WTC11 (cell line): ENCODE data around the gene FRK. TPM values are rescaled to one million over a fixed set of nuclear protein-coding genes. Genes with fewer than 3 reads are reported as not detected.
"Not testable (repeated sequence)": the region's sequence is repeated elsewhere in the genome, so short reads cannot be mapped to it uniquely, and the experiment has no call there.

Experiments used
- ATAC-seq: fragments of 200-7000 bp; cut with Tn5 transposase; 2 replicates; pipeline ENCODE4 v1.10.0; 2021; ENCODE audit warnings: mild to moderate bottlenecking, moderate library complexity
- CTCF ChIA-PET: fragments of 300-600 bp; sonication (Branson Sonifier 250); formaldehyde crosslinking; loops from one replicate; lab custom pipeline; 2021; ENCODE audit warnings: antibody characterized with exemption; lab: Charles Lee
- POLR2A ChIA-PET: fragments of 350-600 bp; sonication (Branson Sonifier 250); formaldehyde crosslinking; loops from one replicate; lab custom pipeline; 2021; ENCODE audit warnings: antibody characterized with exemption; lab: Charles Lee
- DNase-seq: peaks from one replicate; pipeline ENCODE4 v3.0.0; 2021; ENCODE audit warnings: low spot score
- H3K27ac Mint-ChIP-seq: 2 replicates; pipeline ENCODE4 v1.8.0; 2021; ENCODE audit warnings: mixed read lengths
- H3K27me3 Mint-ChIP-seq: 2 replicates; pipeline ENCODE4 v1.8.0; 2021; ENCODE audit warnings: low read depth, mild to moderate bottlenecking, moderate library complexity, mixed read lengths
- H3K36me3 Mint-ChIP-seq: 2 replicates; pipeline ENCODE4 v1.8.0; 2021; ENCODE audit warnings: mixed read lengths
- H3K4me1 Mint-ChIP-seq: 2 replicates; pipeline ENCODE4 v1.8.0; 2022; ENCODE audit warnings: mixed read lengths
- H3K4me3 Mint-ChIP-seq: 2 replicates; pipeline ENCODE4 v1.8.0; 2021; ENCODE audit warnings: mild to moderate bottlenecking, moderate library complexity, mixed read lengths
- H3K9me3 Mint-ChIP-seq: 2 replicates; pipeline ENCODE4 v1.8.0; 2021; ENCODE audit warnings: mixed read lengths
- CDX4 ChIP-seq: fragments of 250-450 bp; sonication (Bioruptor Pico); IDR thresholded peaks from 2 replicates; pipeline ENCODE4 v1.9.0; 2021; ENCODE audit warnings: moderate library complexity, mild to moderate bottlenecking, inconsistent platforms, borderline replicate concordance
- ELF4 ChIP-seq: sonication (generic); formaldehyde crosslinking; IDR thresholded peaks from 2 replicates; pipeline ENCODE4 v1.8.1; 2022; ENCODE audit warnings: low read depth, mild to moderate bottlenecking, moderate library complexity, missing genetic modification reagents
- ESRRA ChIP-seq: sonication (generic); formaldehyde crosslinking; IDR thresholded peaks from 2 replicates; pipeline ENCODE4 v1.8.1; 2022; ENCODE audit warnings: mild to moderate bottlenecking, missing genetic modification reagents, borderline replicate concordance
- FOXP1 ChIP-seq: sonication (generic); formaldehyde crosslinking; IDR thresholded peaks from 2 replicates; pipeline ENCODE4 v1.8.0; 2022; ENCODE audit warnings: missing genetic modification reagents, mild to moderate bottlenecking, moderate library complexity, borderline replicate concordance
- HMGA2 ChIP-seq: fragments of 250-450 bp; sonication (Bioruptor Pico); IDR thresholded peaks from 2 replicates; pipeline ENCODE4 v1.4.0; 2021; ENCODE audit warnings: mild to moderate bottlenecking, moderate library complexity
- NR1H2 ChIP-seq: sonication (generic); formaldehyde crosslinking; IDR thresholded peaks from 2 replicates; pipeline ENCODE4 v1.9.0; 2021; ENCODE audit warnings: mild to moderate bottlenecking, moderate library complexity, missing genetic modification reagents
- RELA ChIP-seq: sonication (generic); formaldehyde crosslinking; IDR thresholded peaks from 2 replicates; pipeline ENCODE4 v1.8.1; 2022; ENCODE audit warnings: missing genetic modification reagents, mild to moderate bottlenecking, borderline replicate concordance
- SMAD3 ChIP-seq: sonication (generic); formaldehyde crosslinking; IDR thresholded peaks from 2 replicates; pipeline ENCODE4 v1.8.0; 2022; ENCODE audit warnings: missing genetic modification reagents, mild to moderate bottlenecking, borderline replicate concordance
- SP1 ChIP-seq: sonication (generic); formaldehyde crosslinking; conservative IDR thresholded peaks from 2 replicates; pipeline ENCODE4 v1.8.1; 2022; ENCODE audit warnings: missing genetic modification reagents
- TEAD1 ChIP-seq: sonication (generic); formaldehyde crosslinking; IDR thresholded peaks from 2 replicates; pipeline ENCODE4 v1.8.0; 2022; ENCODE audit warnings: mild to moderate bottlenecking, missing genetic modification reagents
- ZNF138 ChIP-seq: sonication (generic); formaldehyde crosslinking; conservative IDR thresholded peaks from 2 replicates; pipeline ENCODE4 v1.8.1; 2022; ENCODE audit warnings: mild to moderate bottlenecking, moderate library complexity, missing genetic modification reagents
- ZNF317 ChIP-seq: sonication (generic); formaldehyde crosslinking; IDR thresholded peaks from 2 replicates; pipeline ENCODE4 v1.8.1; 2023; ENCODE audit warnings: low read depth, mild to moderate bottlenecking, moderate library complexity, missing genetic modification reagents, borderline replicate concordance
- ZNF396 ChIP-seq: fragments of 250-450 bp; sonication (Bioruptor Pico); IDR thresholded peaks from 2 replicates; pipeline ENCODE4 v1.8.0; 2021; ENCODE audit warnings: mild to moderate bottlenecking, moderate library complexity, borderline replicate concordance
- ZNF425 ChIP-seq: fragments of 250-450 bp; sonication (Bioruptor Pico); conservative IDR thresholded peaks from 2 replicates; pipeline ENCODE4 v1.9.0; 2021; ENCODE audit warnings: mild to moderate bottlenecking
- ZNF512 ChIP-seq: sonication (generic); formaldehyde crosslinking; IDR thresholded peaks from 2 replicates; pipeline ENCODE4 v1.8.1; 2022; ENCODE audit warnings: missing genetic modification reagents, borderline replicate concordance
- total RNA-seq: library from RNA; stranded (reverse); gene quantifications from 3 replicates; pipeline ENCODE4 v1.2.3, GENCODE V29; 2021
- TF ChIP-seq, protein P1 (sequence below): sonication (generic); formaldehyde crosslinking; IDR thresholded peaks from 2 replicates; pipeline ENCODE4 v1.8.1; 2023; ENCODE audit warnings: mild to moderate bottlenecking, moderate library complexity, missing genetic modification reagents
- TF ChIP-seq, protein P2 (sequence below): sonication (generic); formaldehyde crosslinking; IDR thresholded peaks from 2 replicates; pipeline ENCODE4 v1.8.0; 2022; ENCODE audit warnings: mild to moderate bottlenecking, missing genetic modification reagents

FRK gene
- total RNA-seq, 1 experiment from 2014 or later: 0.13 TPM

GRCh38 chr6:116047173-116047933, 13.3 kb downstream of the FRK start (continued):
- TF ChIP-seq ZNF512 (CRISPR knock-in tag): no peak
- no peak for TF ChIP-seq HMGA2 (CRISPR knock-in tag)
- TF ChIP-seq ZNF138 (CRISPR knock-in tag): no peak

DNA sequence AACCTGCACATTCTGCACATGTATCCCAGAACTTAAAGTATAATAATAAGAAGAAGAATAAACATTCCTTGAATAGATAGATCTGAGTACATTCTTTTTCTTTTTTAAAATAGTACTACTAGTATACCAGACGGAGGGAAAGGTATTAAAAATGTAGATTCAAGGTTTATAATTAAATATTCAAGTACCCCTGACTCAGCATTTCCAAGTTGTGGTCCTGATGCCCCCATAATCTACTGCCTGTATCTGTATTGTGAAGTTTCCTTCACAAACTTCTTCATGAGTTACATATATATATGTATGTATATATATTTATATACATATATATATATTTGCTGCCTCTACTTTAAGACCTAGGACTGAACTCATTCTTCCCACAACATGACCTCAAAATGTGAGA, 14.0 kb downstream of the FRK start:
- ChIA-PET CTCF (no interaction called here), POLR2A (no interaction called here)
- H3K27ac Mint-ChIP-seq: no peak overlapping the region
- DNase-seq (no peak), ATAC-seq (no peak)
- TF ChIP-seq CDX4 (no peak), SMAD3 (CRISPR knock-in tag) (no peak), RELA (no peak), ZNF512 (CRISPR knock-in tag) (no peak), SP1 (no peak), ESRRA (CRISPR knock-in tag) (no peak), NR1H2 (CRISPR knock-in tag) (no peak), ZNF396 (CRISPR knock-in tag) (no peak), ZNF317 (CRISPR knock-in tag) (no peak), FOXP1 (CRISPR knock-in tag) (no peak), ELF4 (CRISPR knock-in tag) (no peak), ZNF425 (CRISPR knock-in tag) (no peak), TEAD1 (CRISPR knock-in tag) (no peak)
- TF ChIP-seq, protein P1, sequence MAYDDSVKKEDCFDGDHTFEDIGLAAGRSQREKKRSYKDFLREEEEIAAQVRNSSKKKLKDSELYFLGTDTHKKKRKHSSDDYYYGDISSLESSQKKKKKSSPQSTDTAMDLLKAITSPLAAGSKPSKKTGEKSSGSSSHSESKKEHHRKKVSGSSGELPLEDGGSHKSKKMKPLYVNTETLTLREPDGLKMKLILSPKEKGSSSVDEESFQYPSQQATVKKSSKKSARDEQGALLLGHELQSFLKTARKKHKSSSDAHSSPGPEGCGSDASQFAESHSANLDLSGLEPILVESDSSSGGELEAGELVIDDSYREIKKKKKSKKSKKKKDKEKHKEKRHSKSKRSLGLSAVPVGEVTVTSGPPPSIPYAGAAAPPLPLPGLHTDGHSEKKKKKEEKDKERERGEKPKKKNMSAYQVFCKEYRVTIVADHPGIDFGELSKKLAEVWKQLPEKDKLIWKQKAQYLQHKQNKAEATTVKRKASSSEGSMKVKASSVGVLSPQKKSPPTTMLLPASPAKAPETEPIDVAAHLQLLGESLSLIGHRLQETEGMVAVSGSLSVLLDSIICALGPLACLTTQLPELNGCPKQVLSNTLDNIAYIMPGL (CRISPR knock-in tag): no peak
- TF ChIP-seq, protein P2, sequence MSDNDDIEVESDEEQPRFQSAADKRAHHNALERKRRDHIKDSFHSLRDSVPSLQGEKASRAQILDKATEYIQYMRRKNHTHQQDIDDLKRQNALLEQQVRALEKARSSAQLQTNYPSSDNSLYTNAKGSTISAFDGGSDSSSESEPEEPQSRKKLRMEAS (CRISPR knock-in tag): no peak
- no peaks in the 10 kb centered on the region for H3K36me3 Mint-ChIP-seq
- peaks cover 3% of the 10 kb centered on the region for H3K4me1 Mint-ChIP-seq
- H3K4me3 Mint-ChIP-seq: no peak overlapping the region
- H3K27me3 Mint-ChIP-seq: no peaks in the 10 kb centered on the region; the same call in 1 of the 2 replicates
- H3K9me3 Mint-ChIP-seq: peaks cover 15% of the 10 kb centered on the region

- H3K4me1 Mint-ChIP-seq, H3K27ac Mint-ChIP-seq, DNase-seq, H3K4me3 Mint-ChIP-seq, H3K27me3 Mint-ChIP-seq, H3K36me3 Mint-ChIP-seq, CTCF ChIA-PET, ATAC-seq, POLR2A ChIA-PET: not testable (repeated sequence)
- peaks cover 15% of the 10 kb centered on the region for H3K9me3 Mint-ChIP-seq
Observed at GRCh38 chr6:116046272-116046671, 14.4 kb downstream of the FRK start.
